Measurements from ENCODE around the gene ALCAM. TPM values are rescaled to one million over a fixed set of nuclear protein-coding genes. Genes with fewer than 3 reads are reported as not detected.

ALCAM gene
- polyA plus RNA-seq, 1 experiment = 275 TPM

GRCh38 chr3:105351821-105352220 lies 14.9 kb upstream of the ALCAM start:
- TF ChIP-seq CTCF (IDR thresholded peaks at IDR 0.05; ENCODE audit: low read depth, low read length) = no peak
- peaks cover 5% of the 10 kb centered on the region; the same call in 1 of the 2 replicates for H3K9me3 ChIP-seq (ENCODE audit: control insufficient read depth, insufficient read depth, low read length)
- ChIA-PET POLR2A (no interaction called here), CTCF (no interaction called here)
- H3K4me3 ChIP-seq (ENCODE audit: low read depth, low read length) = no peak overlapping the region
- H3K27ac ChIP-seq (ENCODE audit: low read depth, low read length) = no peak overlapping the region
- no peaks in the 10 kb centered on the region for H3K27me3 ChIP-seq (ENCODE audit: control insufficient read depth, insufficient read depth, low read length)
- DNase-seq (ENCODE audit: low read depth, low spot score) = no peak

- ChIA-PET CTCF (interaction anchor here (1.4 kb wide), 1 partner anchor 749 kb away, joined by 4 read pairs; no protein-coding TSS in a partner anchor), POLR2A (no interaction called here)
- no peak for DNase-seq (ENCODE audit: low read depth, low spot score)
- Histone ChIP-seq H3K27me3 (ENCODE audit: control insufficient read depth, insufficient read depth, low read length) (no peaks in the 10 kb centered on the region), H3K9me3 (ENCODE audit: control insufficient read depth, insufficient read depth, low read length) (peaks cover 5% of the 10 kb centered on the region; the same call in 1 of the 2 replicates), H3K27ac (ENCODE audit: low read depth, low read length) (no peak overlapping the region), H3K4me3 (ENCODE audit: low read depth, low read length) (no peak overlapping the region)
- no peak for TF ChIP-seq CTCF (IDR thresholded peaks at IDR 0.05; ENCODE audit: low read depth, low read length)
Observed at GRCh38 chr3:105352976-105353375, 13.7 kb upstream of the ALCAM start.

GRCh38 chr3:105353485-105354161 lies 13.1 kb upstream of the ALCAM start:
- Histone ChIP-seq H3K9me3 (ENCODE audit: control insufficient read depth, insufficient read depth, low read length) (peaks cover 5% of the 10 kb centered on the region; the same call in 1 of the 2 replicates), H3K27ac (ENCODE audit: low read depth, low read length) (peak overlapping the region; percentile 85), H3K27me3 (ENCODE audit: control insufficient read depth, insufficient read depth, low read length) (no peaks in the 10 kb centered on the region), H3K4me3 (ENCODE audit: low read depth, low read length) (peak overlapping the region; percentile 56)
- no peak for DNase-seq (ENCODE audit: low read depth, low spot score)
- TF ChIP-seq CTCF (IDR thresholded peaks at IDR 0.05; ENCODE audit: low read depth, low read length) = 0 out of 2 replicates have a peak, but pooled peaks have one; percentile 8
- ChIA-PET CTCF (interaction anchor here (0.6 to 1.4 kb wide), 2 partner anchors 749 to 896 kb away, joined by 3 to 4 read pairs; no protein-coding TSS in a partner anchor), POLR2A (no interaction called here)

GRCh38 chr3:105354429-105354828 lies 12.3 kb upstream of the ALCAM start:
- Histone ChIP-seq H3K27me3 (ENCODE audit: control insufficient read depth, insufficient read depth, low read length) (no peaks in the 10 kb centered on the region), H3K9me3 (ENCODE audit: control insufficient read depth, insufficient read depth, low read length) (peaks cover 5% of the 10 kb centered on the region; the same call in 1 of the 2 replicates), H3K27ac (ENCODE audit: low read depth, low read length) (peak overlapping the region; percentile 85), H3K4me3 (ENCODE audit: low read depth, low read length) (peak overlapping the region; percentile 56)
- no peak for DNase-seq (ENCODE audit: low read depth, low spot score)
- ChIA-PET CTCF (interaction anchor here (1.0 kb wide), 1 partner anchor 11 kb away, joined by 4 read pairs; no protein-coding TSS in a partner anchor), POLR2A (interaction anchor here (1.8 kb wide), 1 partner anchor 12 kb away, joined by 10 read pairs; the partner anchor contains the start of gene ALCAM)
- TF ChIP-seq CTCF (IDR thresholded peaks at IDR 0.05; ENCODE audit: low read depth, low read length) = no peak
